Fibroblast of skin of left biceps (primary cell): ENCODE data around the gene NATD1.

Experiments used
- DNase-seq, 2 experiments: peaks; one replicate each; pipeline ENCODE4 v3.0.0-alpha.2; 2013; ENCODE audit warnings: low read depth in 2 of 2

Gene NATD1

DNA sequence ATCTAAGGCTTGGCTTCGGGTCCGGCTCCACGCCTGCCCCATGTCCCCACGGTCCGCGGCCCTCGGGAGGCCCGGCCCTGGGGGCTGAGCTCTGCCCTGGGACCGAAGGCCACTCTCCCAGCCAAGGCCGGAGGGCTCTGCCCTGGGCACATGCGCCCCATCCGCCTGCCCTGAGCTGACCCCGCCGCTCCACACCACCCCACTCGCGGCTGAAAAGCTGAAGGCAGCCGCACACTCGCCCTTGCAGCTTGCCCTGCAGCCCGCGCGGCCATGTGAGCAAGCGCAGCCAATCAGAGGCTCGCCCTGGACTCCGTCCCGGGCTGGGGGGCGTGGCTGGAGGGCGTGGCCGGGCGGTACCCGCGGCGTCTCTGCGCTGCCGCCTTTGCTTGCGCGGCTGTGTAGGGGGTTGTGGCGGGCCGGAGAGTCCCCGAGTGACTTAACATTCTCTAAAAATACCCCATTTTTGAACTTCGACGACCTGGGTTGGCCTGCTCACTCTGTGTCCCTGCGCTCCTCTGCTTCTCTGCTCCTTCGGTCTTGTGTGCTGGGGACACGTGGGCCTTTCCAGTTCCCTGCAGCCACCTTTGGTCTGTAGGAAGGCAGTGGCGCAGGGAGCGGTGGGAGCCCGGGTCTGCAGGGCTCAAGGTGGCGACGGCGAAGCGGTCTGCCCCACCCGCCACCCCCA, 22.5 kb upstream of the NATD1 start:
- peak; percentile 36 to 45 for DNase-seq

DNA sequence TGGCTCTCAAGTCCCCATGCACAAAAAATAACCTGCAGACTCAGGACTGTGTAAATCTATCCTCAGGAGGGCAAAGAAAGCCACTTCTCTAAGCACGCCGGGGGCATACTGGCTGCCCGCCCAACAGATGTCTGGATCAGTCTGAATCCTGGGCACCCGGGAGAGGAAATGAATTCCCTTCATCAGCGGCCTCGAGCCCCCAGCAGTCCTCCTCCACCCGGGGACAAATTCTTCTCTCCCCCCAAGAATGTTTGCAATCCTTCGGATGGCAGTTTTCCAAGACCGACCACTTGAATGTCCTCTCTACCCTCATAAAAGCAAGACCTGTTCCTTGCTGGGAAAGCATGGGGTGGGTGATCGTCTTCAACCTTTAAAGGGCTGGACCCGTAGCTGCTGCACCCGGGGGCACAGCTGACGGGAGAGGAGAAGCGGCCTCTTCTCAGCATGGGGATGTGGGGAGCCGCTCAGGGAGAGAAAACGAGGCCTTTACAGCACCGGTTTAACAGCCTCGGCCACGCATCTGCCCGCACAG, 21.9 kb upstream of the NATD1 start:
- no peak for DNase-seq

DNA sequence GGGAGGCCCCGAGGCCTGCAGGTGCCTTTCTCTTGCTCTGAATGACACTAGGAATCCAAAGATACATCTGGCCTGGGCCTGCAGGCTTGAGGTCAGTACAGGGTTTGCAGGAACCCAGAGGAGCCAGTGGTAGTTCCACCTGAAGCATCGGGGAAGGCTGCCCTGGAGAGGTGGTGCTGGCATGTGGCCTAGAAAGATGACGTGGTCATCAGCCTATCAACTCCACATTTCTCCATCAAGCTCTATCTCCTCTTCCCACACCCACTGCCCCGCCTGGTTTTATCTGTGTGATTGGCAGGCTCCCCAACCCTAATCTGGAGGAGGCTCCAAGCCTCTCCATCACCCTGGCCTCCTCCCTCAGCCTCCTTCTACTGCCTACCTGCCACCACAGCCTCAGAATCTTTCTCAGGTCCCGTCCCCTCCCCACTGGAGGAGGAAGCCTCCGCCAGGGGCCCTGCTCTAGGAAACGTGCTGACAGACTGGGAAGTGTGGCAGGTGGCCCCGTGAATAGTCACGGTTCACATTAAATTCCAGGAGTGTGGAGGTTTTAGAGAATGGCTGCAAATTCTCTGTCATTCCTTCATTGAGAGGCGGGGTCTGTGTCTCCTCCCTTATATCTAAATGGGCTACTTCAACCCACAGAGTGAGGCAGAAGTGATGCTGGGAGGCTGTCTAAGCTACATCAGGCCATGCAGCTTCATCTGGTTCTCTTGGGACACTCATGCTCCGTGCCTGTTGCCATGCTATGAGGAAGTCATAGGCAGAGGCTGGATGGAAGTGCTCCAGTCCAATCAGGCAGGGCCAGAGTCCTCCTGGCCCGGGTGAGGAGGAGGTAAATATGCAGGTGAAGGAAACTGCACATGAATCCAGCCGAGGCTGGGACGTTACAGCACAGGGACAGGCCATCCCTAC, 19.9 kb upstream of the NATD1 start:
- DNase-seq: no peak

GRCh38 chr17:21272250-21272649, 19.0 kb upstream of the NATD1 start:
- no peak for DNase-seq

- no peak for DNase-seq
Measured at GRCh38 chr17:21271454-21272183, 18.4 kb upstream of the NATD1 start.

DNA sequence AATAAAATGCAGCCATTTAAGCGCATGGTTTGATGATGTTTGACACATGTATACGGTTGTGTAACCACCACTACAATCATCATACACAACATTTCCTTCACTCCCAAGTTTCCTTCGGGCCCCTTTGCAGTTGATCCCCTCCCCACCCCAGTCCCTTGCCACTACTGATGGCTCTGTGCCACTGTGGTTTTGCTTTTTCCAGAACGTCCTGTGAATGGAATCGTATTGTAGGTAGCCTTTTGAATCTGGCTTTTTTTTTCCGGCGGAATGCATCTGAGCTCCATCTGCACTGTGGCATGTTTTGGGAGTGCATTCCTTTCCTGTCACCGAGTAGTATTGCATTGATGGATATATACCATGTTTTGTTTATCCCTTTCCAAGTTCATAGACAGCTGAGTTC, 16.2 kb upstream of the NATD1 start:
- peak in 1 of 2 experiments; percentile 20 for DNase-seq

DNA sequence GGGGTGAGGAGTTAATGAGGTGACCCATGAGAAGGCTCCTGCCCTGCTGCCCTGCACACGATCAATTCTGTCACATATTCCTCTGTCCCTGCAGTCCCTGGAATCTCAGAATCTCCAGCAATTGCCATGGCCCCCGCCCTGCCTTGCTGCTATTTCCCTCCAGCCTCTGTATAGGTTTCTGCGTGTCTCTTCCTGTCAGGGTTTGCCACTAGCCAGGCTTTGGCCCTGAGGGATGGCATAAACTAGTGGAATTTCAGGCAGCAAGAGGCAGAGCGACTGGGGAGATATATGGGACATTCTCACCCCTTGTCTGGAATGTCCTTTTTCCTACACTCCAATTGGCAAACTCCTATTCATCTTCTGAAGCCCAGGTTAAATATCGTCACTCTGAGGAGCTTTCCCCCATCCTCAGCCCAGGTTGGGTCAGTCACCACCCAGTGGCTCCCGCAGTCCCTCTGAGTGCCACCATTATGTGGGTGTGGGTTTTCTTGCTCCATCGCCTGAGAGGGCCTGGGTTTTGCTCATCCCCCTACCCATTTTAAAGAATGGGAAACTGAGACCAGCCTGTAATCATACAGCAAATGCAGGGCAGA, 15.5 kb upstream of the NATD1 start:
- DNase-seq: no peak

GRCh38 chr17:21263376-21263775, 10.2 kb upstream of the NATD1 start:
- no peak for DNase-seq

GRCh38 chr17:21262259-21262993, 9.2 kb upstream of the NATD1 start:
- DNase-seq: no peak

DNA sequence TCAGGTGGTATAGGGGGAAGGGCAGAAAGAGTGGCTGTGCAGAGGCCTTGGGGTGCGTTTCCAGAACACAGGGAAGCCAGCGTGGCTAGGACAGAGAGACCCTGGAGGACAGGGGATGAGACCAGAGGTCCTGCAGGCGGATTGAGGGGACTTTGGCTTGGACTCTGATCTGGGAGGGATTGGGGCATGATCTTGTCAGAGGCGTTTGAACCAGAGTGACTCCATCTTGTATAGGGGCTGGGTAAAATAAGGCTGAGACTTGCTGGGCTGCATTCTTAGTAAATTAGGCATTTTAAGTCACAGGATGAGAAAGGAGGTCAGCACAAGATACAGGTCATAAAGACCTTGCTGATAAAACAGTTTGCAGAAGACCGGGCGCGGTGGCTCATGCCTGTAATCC, 5.4 kb upstream of the NATD1 start:
- DNase-seq: no peak

DNA sequence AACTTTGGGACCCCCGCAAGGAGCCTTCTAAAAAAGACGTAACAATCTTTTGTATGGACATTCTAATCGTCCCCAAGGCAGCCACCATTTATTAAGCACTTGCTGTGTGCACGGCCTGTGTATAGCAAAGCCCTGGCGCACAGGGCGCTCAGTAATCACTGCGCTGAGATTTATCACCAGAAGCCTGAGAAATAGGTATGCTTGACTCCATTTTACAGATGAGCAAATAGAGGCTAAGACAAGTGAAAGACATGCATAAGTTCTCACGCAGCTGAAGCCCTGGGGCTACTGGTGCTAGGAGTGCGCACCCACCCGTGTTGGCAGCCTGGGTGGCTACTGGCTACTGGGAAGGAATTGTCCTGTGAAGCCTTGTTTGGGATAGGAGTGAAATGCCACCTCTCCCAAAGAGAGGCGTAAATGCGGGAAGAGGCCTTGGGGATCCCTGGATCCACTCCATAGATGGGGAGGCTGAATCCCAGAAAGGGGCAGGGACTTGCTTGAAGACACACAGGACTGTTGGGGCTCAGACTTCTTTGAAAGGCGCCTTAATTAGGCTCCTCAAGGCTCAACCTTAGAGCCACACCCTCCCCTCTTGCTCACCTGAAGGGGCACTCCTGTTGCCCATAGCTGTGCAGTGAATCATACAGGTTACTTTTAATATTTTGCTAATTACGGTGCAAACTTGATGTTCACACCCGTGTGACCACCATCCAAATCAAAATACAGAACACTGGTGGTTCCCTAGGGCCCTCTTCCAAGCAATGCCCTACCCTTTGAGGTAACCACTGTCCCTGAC, 634 bp upstream of the NATD1 start:
- no peak for DNase-seq

DNA sequence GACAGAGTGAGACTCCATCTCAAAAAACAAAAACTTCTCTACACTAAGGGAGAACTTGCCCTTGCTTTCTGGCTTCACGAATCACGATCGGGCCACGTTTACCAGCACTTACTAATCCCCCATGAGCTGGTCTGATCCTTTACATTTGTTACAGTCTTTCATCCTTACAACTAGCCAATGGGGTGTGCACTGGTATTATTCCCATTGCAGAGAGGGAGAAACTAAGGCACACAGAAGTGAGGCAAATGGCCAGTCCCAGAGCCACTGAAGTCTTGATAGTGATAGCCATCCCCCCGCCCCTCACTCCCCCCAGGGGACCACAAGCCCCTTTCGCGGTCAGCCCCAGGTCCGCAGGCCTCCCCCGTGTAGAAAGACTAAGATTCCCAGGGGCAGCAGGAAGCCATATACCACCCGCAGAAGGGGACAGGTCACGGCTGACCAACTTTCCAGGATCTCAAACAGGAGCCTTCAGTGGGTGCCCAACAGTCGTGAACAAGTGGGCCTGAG, 868 bp downstream of the NATD1 start:
- DNase-seq: no peak

DNA sequence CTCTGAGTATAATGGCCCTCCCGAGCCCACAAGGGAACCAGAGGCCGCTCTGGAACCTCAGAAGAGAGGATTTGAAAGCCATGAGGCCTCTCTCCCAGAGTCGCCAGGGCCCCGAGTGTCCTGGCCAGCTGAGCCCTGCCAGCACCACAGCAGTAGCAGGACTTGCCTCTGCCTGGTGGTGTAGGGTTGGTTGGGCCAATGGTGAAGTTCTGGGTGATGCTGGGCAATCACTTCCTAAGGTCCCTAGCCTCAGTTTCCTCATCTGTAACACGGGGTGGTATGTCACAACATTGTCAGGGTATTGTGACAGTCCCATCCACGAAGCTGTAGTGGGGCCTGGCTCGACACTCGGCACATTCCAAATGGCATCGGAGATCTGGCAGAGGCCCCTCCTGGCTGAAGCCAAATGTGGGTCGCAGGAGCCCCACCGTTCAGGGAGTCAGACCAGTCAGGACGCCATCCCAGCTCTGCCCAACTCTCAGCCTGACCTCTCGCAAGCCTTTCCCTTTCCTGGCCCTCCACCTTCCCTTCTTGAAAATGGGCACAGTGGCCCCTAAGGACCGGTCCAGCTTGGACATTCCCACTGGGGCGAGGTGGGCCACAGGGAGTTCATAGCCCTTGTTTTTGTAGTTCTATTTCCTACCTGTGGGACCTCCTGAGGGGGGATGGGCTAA, 1.7 kb downstream of the NATD1 start:
- no peak for DNase-seq

GRCh38 chr17:21250854-21251253, 2.4 kb downstream of the NATD1 start:
- DNase-seq: no peak

DNA sequence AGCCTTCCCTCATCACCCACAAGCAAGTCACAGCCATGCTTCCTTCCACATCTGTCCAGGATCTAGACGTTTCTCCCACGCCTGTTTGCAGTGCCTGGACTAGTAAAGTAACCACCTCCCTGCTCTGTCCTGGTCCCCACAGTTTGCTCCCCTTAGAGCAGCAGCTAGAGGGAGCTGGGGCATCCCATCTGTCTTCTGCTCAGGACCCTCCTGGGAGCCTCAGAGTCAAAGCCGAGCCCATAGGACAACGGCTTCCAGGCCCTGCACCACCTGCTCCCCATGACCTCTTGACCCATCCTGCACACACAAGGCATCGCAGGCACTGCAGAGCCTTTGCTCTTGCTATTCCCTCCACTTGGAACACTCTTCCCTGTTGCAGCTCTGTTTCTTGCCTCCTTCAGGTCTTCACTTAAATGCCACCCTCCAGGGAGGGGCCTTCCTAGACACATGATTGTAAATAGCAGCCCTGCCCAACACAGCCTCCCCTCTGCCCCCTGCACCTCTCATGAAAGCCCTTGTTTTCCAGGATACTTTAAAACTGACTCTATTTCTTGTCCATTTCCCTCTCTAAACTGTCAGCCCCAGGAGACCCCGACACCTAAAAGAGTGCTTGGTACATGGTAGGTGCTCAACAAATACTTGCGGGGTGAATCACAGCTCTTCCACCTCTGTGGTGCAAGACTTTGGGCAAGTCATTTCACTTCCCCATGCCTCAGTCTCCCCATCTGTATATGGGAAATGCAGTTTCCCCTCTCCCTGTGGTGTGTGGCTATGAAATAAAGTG, 3.1 kb downstream of the NATD1 start:
- DNase-seq: no peak

DNA sequence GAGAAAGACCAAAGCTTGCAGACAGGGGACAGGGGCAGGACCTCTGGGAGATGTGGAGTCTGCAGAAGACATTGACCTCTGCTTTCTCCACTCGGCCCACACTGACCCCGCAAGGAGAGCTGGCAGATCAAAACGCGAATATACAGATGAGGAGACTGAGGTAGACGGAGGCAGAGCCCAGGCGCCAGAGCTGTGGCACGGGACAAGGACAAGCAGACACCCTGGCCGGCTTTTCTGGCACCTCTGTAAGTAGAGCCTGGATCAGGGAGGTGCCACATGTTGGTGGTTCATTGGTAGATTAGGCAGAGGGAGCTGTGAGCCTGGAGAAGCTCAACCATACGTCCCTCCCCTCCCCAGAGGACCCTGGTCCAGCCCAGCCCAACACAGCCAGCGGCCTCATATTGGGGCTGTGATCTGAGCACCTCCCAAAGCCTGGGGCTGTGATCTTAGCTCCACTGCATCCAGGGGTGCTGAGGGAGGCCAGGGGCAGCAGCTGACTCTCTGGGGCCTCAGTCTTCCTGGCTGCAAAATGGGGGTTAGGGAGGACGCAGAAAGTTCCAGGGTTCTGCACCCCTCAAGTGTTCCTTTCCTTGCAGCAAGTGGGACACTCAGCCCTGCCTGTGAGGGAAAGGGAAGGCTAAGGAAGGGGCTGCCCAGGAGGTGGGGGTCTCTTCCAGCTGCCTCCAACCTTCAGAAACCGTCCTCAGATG, 4.0 kb downstream of the NATD1 start:
- DNase-seq: no peak

- DNase-seq: no peak
Measured at GRCh38 chr17:21248500-21248899, 4.7 kb downstream of the NATD1 start.
